GM19397 (cell line): ENCODE results near the gene RFX7.
"Not testable (repeated sequence)": the region's sequence is repeated elsewhere in the genome, so short reads cannot be mapped to it uniquely, and the experiment has no call there.

ENCODE experiments used
- ATAC-seq: cut with Tn5 transposase; IDR thresholded peaks from one replicate; pipeline ENCODE4 v1.9.1; 2021; ENCODE audit warnings: mild to moderate bottlenecking, moderate library complexity; ENCODE audit not compliant: unreplicated experiment

Gene RFX7

GRCh38 chr15:56207711-56208110 lies 36.0 kb downstream of the RFX7 start:
- no peak for ATAC-seq

- ATAC-seq, result peak; percentile 78
Observed at GRCh38 chr15:56207092-56207491, 36.6 kb downstream of the RFX7 start.

GRCh38 chr15:56205061-56205876 lies 38.4 kb downstream of the RFX7 start:
- ATAC-seq, result no peak

GRCh38 chr15:56203312-56203922 lies 40.3 kb downstream of the RFX7 start:
- not testable (repeated sequence) for ATAC-seq

GRCh38 chr15:56202701-56203100 lies 41.0 kb downstream of the RFX7 start:
- no peak for ATAC-seq

GRCh38 chr15:56199038-56199437 lies 44.6 kb downstream of the RFX7 start:
- no peak for ATAC-seq

- no peak for ATAC-seq
Observed at GRCh38 chr15:56194035-56194434, 49.6 kb downstream of the RFX7 start.

GRCh38 chr15:56192659-56193442 lies 50.8 kb downstream of the RFX7 start:
- ATAC-seq, result no peak

- ATAC-seq, result no peak
Observed at GRCh38 chr15:56187665-56188064, 56.0 kb downstream of the RFX7 start.

- no peak for ATAC-seq
Observed at GRCh38 chr15:56185980-56186379, 57.7 kb downstream of the RFX7 start.

GRCh38 chr15:56184516-56184915 lies 59.2 kb downstream of the RFX7 start:
- ATAC-seq, result no peak

GRCh38 chr15:56180851-56181250 lies 62.8 kb downstream of the RFX7 start:
- no peak for ATAC-seq

- no peak for ATAC-seq
Observed at GRCh38 chr15:56176996-56177395, 66.7 kb downstream of the RFX7 start.

GRCh38 chr15:56175788-56176187 lies 67.9 kb downstream of the RFX7 start:
- ATAC-seq, result no peak

GRCh38 chr15:56174649-56175048 lies 69.0 kb downstream of the RFX7 start:
- ATAC-seq, result no peak

GRCh38 chr15:56168394-56168793 lies 75.3 kb downstream of the RFX7 start:
- no peak for ATAC-seq

- ATAC-seq, result no peak
Observed at GRCh38 chr15:56165234-56165633, 78.4 kb downstream of the RFX7 start.

- ATAC-seq, result no peak
Observed at GRCh38 chr15:56160966-56161365, 82.7 kb downstream of the RFX7 start.

GRCh38 chr15:56156877-56157276 lies 86.8 kb downstream of the RFX7 start:
- ATAC-seq, result no peak

GRCh38 chr15:56155278-56155677 lies 88.4 kb downstream of the RFX7 start:
- not testable (repeated sequence) for ATAC-seq

GRCh38 chr15:56154768-56155167 lies 88.9 kb downstream of the RFX7 start:
- ATAC-seq, result not testable (repeated sequence)

GRCh38 chr15:56150204-56150603 lies 93.5 kb downstream of the RFX7 start:
- ATAC-seq, result no peak
